ENCODE results near the gene TTC9C.
A peak's percentile ranks its signal among the peaks of the same experiment; 100 is the strongest.
"Not testable (repeated sequence)": the region's sequence is repeated elsewhere in the genome, so short reads cannot be mapped to it uniquely, and the experiment has no call there.

TTC9C gene

DNA sequence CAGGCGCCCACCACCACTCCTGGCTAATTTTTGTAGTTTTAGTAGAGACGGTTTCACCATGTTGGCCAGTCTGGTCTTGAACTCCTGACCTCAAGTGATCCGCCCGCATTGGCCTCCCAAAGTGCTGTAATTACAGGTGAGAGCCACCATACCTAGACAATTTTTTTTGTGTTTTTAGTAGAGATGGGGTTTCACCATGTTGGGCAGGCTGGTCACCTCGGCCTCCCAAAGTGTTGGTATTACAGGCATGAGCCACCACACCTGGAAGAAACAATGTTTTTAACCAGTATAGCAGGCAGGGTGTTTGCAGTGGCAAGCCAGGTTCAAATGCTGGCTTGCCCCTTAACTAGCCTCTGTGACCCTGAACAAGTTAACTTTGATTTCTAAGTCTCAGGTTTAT is 21.6 kb downstream of the TTC9C start:
- not testable (repeated sequence) for DNase-seq (ENCODE audit: low read depth in 2 of 2)

GRCh38 chr11:62752177-62752785 is 24.0 kb downstream of the TTC9C start:
- DNase-seq (ENCODE audit: low read depth in 2 of 2): no peak

- no peak for DNase-seq (ENCODE audit: low read depth in 2 of 2)
These were observed 24.9 kb downstream of the TTC9C start for GRCh38 chr11:62752994-62753735.

- DNase-seq (ENCODE audit: low read depth in 2 of 2): peak; percentile 96 to 97
These were observed 25.7 kb downstream of the TTC9C start, which contains the start of gene ZBTB3 for GRCh38 chr11:62753736-62754603. ZBTB3 (minus strand) TSS chr11:62754160; CDS start chr11:62753664, 496 bp downstream.

- no peak for DNase-seq (ENCODE audit: low read depth in 2 of 2)
These were observed 26.9 kb downstream of the TTC9C start for GRCh38 chr11:62755086-62755615.

DNA sequence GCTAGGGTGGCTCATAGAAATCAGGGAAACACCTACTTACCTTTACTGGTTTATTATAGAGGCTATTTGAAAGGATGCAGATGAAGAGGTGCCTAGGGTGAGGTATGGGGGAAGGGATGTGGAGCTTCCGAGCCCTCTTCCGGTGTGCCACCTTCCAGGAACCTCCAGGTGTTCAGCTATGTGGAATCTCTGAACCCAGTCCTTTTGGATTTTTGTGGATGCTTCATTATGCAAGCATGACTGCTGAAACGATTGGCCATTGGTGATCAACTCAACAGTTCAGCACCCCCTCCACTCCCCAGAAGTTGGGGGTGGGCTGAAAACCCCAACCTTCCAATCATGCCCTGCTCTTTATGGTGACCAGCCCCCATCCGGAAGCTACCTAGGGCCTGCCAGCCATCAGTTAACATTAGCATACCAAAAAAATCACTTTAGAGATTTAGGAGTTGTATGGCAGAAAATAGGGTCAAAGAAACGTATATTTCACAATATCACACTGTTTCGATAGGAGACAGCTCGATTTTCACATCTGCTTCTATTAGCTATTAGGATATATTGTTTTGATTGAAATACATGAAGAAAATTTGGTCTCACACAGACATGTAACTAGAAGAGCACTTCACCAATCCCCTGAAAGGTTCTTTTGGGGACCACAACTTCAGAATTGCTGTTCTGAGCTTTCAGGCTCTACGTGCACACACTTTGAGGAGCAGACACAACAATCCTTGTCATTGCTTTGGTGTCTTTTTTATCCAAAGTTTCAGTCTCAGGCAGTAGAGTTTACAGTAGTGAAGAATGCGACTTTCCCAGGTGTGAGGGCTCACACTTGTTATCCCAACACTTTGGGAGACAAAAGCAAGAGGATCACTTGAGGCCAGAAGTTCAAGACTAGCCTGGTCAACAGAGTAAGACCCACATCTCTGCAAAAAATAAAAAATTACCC is 29.8 kb downstream of the TTC9C start:
- no peak for DNase-seq (ENCODE audit: low read depth in 2 of 2)

DNA sequence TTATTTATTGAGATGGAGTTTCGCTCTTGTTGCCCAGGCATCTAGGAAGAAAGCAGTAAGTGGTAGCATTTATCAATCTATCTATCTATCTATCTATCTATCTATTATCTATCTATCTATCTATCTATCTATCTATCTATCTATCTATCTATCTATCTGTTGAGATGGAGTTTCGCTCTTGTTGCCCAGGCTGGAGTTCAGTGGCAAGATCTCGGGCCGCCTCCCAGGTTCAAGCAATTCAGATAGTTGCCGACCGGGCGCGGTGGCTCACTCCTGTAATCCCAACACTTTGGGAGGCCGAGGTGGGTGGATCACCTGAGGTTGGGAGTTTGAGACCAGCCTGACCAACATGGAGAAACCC is 32.6 kb downstream of the TTC9C start:
- DNase-seq (ENCODE audit: low read depth in 2 of 2): not testable (repeated sequence)

- DNase-seq (ENCODE audit: low read depth in 2 of 2): no peak
These were observed 42.5 kb downstream of the TTC9C start for GRCh38 chr11:62770778-62771143.

GRCh38 chr11:62771144-62772021 is 43.1 kb downstream of the TTC9C start, which contains the start of gene TAF6L:
TAF6L (plus strand) TSS chr11:62771396; CDS start chr11:62775784, 4,388 bp downstream.
- DNase-seq (ENCODE audit: low read depth in 2 of 2): peak; percentile 89 to 90

DNA sequence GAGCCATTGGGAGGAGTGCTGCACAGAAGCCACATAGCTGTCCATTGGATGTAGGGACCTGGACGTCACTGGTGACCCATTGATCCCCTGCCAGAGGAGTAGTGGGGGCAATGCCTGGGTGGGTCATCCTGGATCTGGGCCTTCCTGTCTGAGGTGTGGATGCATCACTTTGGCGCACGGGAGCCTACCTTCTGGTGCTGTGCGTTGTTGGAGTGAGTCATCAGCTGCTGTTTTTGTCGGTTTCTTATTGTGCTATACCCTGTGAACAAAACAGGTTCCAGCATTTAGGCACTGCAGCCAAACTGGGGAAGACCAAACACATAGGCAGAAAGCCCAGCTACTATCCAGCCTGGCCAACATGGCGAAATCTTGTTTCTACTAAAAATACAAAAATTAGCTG is 46.1 kb downstream of the TTC9C start:
- DNase-seq (ENCODE audit: low read depth in 2 of 2): no peak

GRCh38 chr11:62775646-62776045 is 47.4 kb downstream of the TTC9C start:
- DNase-seq (ENCODE audit: low read depth in 2 of 2): no peak

DNA sequence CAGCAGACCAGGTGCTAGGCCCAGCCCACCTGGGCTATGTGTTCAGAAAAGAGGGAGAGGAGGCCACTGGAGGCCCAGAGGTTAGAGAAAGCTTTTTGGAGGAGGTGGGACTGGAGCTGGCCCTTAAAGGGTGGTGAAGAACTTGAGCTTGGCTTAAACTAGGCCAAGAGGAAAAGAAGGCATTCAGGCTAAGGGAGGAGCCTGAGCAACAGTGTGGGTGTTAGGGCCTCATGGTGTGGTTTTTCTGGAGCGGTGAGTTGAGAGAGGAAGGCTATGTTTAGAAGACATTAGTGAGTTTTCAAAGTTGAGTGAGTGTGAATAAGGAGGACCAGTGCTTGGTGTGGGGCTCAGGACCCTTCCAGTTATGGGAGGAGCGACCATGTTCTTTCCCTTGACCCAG is 49.1 kb downstream of the TTC9C start:
- DNase-seq (ENCODE audit: low read depth in 2 of 2): no peak

DNA sequence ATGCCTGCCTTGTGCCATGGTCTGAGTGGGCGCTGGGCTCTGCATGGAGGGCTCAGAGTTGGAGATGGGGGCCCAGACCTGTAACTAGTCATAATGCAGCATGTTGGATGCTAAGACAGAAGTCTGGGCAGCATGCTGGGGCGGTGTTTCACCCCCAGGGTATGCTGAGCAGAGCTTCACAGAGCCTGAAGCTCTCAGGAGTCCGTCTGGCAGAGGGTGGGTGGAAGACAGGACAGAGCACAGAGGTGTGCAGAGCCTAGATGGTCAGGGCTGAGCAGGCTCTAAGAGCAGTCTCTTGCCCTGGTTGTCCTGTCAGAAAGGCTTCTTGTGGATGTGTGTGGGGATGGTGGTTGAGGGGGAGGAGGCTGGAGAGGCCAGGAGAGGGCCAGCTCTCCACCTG is 50.2 kb downstream of the TTC9C start:
- DNase-seq (ENCODE audit: low read depth in 2 of 2): no peak

DNA sequence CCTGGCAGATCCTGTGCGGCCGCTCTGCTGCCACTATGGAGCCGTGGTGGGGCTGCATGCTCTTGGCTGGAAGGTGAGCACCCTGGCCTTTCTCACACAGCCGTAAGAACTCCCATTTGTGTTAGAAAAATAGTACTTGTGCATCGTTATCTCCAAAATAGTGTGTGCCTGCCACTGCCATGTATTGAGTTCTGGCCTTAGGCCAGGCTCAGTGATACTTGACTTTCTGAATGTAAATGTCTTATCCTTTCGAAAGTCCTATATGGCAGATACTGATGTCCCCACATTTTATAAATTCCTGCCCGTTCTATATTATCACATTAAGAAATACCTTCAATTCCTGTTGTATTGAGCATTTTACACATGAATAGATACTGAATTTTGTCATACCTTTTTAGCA is 54.5 kb downstream of the TTC9C start:
- DNase-seq (ENCODE audit: low read depth in 2 of 2): no peak

DNA sequence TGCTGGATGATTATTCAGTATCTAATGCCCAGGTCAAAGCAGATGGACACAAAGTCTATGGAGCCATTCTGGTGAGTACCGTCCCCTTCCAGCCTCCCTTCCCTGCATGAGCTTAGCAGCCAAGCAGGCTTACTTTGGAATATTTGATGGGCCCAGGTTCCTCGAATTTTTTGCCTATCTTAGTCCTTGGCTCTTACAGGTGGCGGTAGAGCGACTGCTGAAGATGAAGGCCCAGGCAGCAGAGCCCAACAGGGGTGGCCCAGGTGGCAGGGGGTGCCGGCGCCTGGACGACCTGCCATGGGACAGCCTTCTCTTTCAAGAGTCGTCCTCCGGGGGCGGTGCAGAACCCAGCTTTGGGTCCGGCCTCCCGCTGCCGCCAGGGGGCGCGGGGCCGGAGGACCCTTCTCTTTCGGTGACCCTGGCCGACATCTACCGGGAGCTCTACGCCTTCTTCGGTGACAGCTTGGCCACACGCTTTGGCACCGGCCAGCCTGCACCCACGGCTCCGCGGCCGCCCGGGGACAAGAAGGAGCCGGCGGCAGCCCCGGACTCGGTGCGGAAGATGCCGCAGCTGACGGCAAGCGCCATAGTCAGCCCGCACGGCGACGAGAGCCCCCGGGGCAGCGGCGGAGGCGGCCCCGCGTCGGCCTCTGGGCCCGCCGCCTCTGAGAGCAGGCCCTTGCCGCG is 58.2 kb downstream of the TTC9C start:
- DNase-seq (ENCODE audit: low read depth in 2 of 2): peak in 1 of 2 experiments; percentile 52

GRCh38 chr11:62787005-62787759 is 58.9 kb downstream of the TTC9C start, which contains the start of gene TMEM179B:
TMEM179B (plus strand) TSS chr11:62787402; CDS start chr11:62787432, 30 bp downstream.
- peak; percentile 89 to 92 for DNase-seq (ENCODE audit: low read depth in 2 of 2)

All from fibroblast of skin of left biceps (primary cell).